Measurements from ENCODE around the gene ZNF837. TPM values are rescaled to one million over a fixed set of nuclear protein-coding genes. Genes with fewer than 3 reads are reported as not detected.

ZNF837 gene
- total RNA-seq, 1 donor from 2014 or later, result 11.5 TPM

DNA sequence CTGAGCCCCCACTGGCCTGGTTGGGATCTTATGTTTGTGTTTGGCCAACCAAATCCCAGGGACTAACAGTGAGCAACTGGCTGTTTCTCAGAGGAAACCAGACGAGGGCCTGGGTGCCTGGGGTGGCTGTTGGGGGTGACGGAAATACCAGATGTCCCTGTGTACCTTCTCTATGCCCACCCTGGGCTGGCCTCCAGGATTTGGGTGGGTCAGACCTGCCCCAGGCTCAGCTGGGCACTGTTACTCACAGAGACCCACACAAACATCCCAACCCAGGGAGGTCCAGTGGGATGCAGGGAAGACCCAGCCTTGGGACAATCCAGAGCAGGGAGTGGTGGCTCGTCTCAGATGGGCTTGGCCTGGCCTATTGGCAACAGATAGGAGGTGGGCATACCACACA is 45.2 kb downstream of the ZNF837 start:
- no peak for DNase-seq (ENCODE audit: low read depth)
- TF ChIP-seq, protein P1, sequence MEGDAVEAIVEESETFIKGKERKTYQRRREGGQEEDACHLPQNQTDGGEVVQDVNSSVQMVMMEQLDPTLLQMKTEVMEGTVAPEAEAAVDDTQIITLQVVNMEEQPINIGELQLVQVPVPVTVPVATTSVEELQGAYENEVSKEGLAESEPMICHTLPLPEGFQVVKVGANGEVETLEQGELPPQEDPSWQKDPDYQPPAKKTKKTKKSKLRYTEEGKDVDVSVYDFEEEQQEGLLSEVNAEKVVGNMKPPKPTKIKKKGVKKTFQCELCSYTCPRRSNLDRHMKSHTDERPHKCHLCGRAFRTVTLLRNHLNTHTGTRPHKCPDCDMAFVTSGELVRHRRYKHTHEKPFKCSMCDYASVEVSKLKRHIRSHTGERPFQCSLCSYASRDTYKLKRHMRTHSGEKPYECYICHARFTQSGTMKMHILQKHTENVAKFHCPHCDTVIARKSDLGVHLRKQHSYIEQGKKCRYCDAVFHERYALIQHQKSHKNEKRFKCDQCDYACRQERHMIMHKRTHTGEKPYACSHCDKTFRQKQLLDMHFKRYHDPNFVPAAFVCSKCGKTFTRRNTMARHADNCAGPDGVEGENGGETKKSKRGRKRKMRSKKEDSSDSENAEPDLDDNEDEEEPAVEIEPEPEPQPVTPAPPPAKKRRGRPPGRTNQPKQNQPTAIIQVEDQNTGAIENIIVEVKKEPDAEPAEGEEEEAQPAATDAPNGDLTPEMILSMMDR (conservative IDR thresholded peaks at IDR 0.05; ENCODE audit: low read depth, low read length), result no peak
- H3K4me3 ChIP-seq (ENCODE audit: low read depth, low read length), result no peak overlapping the region

DNA sequence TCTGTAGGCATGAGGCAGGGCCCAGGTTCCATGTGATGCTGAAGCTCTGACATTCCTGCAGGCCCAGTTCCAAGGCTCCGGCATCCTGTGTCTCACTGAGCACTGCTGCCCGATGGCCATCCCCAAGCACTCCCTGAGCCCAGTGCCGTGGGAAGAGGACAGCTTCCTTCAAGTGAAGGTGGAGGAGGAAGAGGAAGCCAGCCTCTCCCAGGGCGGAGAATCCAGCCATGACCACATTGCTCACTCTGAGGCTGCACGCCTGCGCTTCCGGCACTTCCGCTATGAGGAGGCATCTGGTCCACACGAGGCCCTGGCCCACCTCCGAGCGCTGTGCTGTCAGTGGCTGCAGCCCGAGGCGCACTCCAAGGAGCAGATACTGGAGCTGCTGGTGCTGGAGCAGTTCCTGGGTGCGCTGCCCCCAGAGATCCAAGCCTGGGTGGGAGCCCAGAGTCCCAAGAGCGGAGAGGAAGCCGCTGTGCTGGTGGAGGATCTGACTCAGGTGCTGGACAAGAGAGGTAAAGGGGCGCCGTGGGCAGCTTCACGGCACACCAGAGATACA is 46.1 kb downstream of the ZNF837 start:
- H3K4me3 ChIP-seq (ENCODE audit: low read depth, low read length), result no peak overlapping the region
- TF ChIP-seq, protein P1 (conservative IDR thresholded peaks at IDR 0.05; ENCODE audit: low read depth, low read length), result no peak
- no peak for DNase-seq (ENCODE audit: low read depth)

DNA sequence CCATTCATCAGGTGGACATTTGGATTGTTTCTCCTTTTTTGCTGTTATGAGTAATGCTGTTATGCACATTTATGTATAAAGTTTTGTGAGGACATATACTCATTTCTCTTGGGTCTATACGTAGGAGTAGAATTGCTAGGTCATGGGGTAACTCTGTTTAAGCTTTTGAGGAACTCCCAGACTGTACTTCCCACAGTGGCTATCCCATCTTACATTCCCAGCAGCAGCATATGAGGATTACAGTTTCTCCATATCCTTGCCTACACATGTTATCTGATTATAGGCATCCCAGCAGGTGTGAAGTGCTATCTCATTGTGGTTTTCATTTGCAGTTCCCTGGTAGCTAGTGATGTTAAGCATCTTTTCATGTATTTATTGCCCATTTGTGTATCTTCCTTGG is 48.1 kb downstream of the ZNF837 start:
- TF ChIP-seq, protein P1 (conservative IDR thresholded peaks at IDR 0.05; ENCODE audit: low read depth, low read length), result no peak
- H3K4me3 ChIP-seq (ENCODE audit: low read depth, low read length), result no peak overlapping the region
- DNase-seq (ENCODE audit: low read depth), result no peak

DNA sequence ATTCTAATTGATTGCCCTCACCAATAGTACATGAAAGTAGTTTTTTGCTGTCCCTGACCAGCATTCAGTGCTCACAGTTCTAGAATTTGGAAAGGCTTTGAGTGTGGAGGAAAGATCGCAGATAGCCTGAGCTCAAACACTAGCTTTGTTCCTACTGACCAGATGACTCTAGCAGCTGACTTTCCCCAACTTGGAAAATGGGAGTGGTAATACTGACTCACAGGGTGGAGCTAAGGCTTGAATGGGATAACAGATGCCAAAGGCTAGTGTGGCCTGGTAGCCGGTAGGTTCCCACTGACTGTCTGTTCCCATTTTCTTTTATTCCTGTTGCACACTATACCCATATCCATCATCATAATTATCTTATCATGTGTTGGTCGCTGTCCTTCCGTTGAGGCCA is 50.4 kb downstream of the ZNF837 start:
- TF ChIP-seq, protein P1 (conservative IDR thresholded peaks at IDR 0.05; ENCODE audit: low read depth, low read length), result no peak
- no peak overlapping the region for H3K4me3 ChIP-seq (ENCODE audit: low read depth, low read length)
- peak; percentile 30 for DNase-seq (ENCODE audit: low read depth)

DNA sequence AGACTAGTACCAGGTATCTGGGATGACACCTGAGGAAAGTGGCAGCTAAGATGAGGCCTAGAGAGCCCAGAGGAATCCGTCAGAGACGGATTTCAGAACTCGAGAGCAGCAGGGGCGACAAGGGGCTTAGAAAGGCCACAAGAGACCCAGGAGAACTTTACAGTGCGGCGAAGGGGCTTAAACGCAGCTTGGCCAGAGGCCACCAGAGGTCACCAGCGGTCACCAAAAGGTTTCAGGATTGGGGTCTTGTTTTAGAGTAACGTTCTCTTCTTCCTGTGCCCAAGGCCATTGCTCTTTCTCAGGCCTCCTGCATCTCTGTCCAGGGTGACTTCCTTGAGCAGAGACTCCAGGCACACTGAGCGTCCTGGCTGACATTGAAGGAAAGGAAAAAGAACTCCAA is 51.8 kb downstream of the ZNF837 start:
- no peak for DNase-seq (ENCODE audit: low read depth)

DNA sequence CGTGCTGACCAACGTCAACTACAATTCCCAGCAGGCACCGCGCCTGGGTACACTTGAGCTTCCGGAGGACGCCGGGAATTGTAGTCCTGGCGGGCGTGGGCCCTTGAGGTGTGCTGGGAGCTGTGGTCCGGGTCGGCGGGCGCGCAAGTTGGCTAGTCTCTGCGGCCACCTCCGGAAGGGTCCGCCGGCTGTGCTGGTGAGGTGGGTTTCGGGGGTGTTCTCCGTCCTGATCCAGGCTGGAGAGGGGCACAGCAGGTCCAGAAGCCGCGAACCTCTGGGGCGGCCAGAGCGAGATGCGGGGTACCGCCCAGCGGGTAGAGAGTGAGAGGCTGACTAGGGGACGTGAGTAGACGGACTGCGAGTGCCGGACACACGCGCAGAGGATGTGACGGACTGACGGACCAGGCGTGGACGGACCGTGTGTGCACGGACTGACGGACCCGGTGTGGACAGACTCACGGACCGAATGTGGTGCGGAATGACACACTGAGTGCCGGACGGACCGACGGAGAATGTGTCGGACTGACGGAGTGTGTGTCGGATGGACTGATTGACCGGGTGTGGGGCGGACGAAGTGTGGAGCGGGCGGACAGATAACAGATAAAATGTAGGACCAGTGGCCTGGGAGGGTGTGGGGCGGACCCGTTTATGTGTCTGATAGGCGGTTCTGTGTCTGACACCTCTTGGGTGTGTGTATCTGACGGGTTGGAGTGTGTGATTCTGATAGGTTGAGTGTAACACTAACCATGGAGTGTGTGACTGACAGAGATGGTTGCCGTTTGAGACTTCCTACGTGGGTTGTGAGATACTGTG is 53.7 kb downstream of the ZNF837 start, which contains the start of gene ZSCAN22:
Gene ZSCAN22, plus strand, starts transcription at position 81 of the 813 bp plus-strand sequence. CDS start 7,809 bp downstream, outside the sequence.
- TF ChIP-seq, protein P1 (conservative IDR thresholded peaks at IDR 0.05; ENCODE audit: low read depth, low read length), result no peak
- DNase-seq (ENCODE audit: low read depth), result peak; percentile 74
- H3K4me3 ChIP-seq (ENCODE audit: low read depth, low read length), result peak within 1 kb of the TSS; percentile 93

More for the DNA sequence above, 51.8 kb downstream of the ZNF837 start:
- TF ChIP-seq, protein P1 (conservative IDR thresholded peaks at IDR 0.05; ENCODE audit: low read depth, low read length), result no peak
- no peak overlapping the region for H3K4me3 ChIP-seq (ENCODE audit: low read depth, low read length)
